Spleen (tissue), 7 donors: ENCODE data around the gene F8.

Experiments
- CTCF ChIP-seq, 11 experiments: fragments of 200-600 bp in 7 of 11; fragments of 450-650 bp in 4 of 11; sonication (generic) in 4 of 11; IDR thresholded peaks in 8 of 11; conservative IDR thresholded peaks in 3 of 11; 1 replicate in 7 of 11; 2 replicates in 4 of 11; pipeline versions ENCODE4 v1.4.0 to v1.8.0; 2016 to 2021; ENCODE audit warnings: antibody characterized with exemption in 11 of 11, inconsistent platforms in 4 of 11, mild to moderate bottlenecking in 1 of 11
- POLR2A ChIP-seq, 3 donors: fragments of 450-650 bp; IDR thresholded peaks; one replicate each; pipeline ENCODE4 v1.5.1; 2017; ENCODE audit warnings: antibody characterized with exemption in 3 of 3, mild to moderate bottlenecking in 1 of 3
- POLR2AphosphoS5 ChIP-seq, 3 donors: sonication (generic); formaldehyde crosslinking; IDR thresholded peaks; one replicate each; pipeline ENCODE4 v1.5.1; 2017; ENCODE audit warnings: antibody characterized with exemption in 3 of 3
- donor health status: DM: no; HTN: no; CAD: no; lungs with moderate emphysema.
- donor health status: DM: no; HTN: no; CAD: no.
- donor health status: DM: no; HTN: no; CAD: no.

GRCh38 chrX:155055494-155055893 is 33.0 kb upstream of the F8 start:
- TF ChIP-seq CTCF (IDR thresholded peaks at IDR 0.05 in 8 of 11, conservative IDR thresholded peaks at IDR 0.05 in 3 of 11), result no peak
- no peak for TF ChIP-seq POLR2A (IDR thresholded peaks at IDR 0.05)
- TF ChIP-seq POLR2AphosphoS5 (IDR thresholded peaks at IDR 0.05), result no peak
